ENCODE data around the gene ASTN1.

The ASTN1 gene

DNA sequence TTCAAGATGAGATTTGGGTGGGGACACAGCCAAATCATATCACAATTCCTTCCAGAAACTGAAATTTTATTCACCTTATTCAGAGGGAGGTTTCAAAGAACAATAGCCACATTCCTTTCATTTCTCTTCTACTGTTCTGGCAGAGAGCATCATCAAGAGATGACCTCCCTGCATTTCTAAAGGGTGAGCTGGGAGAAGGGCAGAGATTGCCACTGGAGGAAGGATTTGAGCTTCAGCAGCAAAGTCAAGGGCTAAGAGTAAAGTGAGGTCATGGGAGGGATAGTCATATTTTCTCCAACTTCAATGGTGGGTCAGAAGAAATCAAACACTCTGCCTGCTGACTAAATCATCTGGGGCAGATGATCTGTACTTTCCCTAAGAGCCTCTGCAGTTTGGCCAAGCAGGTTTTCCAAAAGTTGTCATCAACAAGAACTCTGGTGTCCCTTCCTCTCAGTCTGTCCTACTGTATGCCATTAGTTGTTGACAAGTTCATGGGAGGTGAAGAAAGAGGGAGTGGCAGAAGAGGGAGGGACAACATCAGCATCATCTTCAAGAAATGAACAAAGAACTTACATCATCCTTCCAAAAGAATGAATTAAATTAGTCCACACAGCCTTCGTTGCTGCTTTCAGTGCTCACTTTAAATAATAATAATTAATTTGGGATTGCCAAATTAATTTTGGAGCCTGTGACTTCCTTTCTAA lies 298.3 kb downstream of the ASTN1 start:
- no peak for DNase-seq

DNA sequence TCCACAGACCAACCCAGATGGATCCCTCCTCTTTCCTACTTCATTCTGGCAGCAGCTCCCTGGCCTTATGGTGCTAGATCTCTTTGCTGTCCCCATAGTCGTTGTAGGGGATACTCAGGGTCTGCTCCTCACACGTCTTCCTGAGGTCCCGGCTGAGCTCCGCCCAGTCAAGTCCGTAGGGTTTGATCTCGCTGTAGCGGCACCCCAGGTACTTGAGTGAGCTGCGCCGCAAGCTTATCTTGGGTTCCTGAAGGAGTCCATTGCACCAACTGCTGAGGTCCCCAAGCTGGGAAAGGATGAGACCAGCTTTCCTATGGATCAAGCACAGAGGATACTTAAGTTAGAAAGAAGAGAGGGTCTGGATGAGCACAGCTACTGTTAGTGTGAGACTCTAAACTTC lies 300.3 kb downstream of the ASTN1 start:
- no peak for DNase-seq

DNA sequence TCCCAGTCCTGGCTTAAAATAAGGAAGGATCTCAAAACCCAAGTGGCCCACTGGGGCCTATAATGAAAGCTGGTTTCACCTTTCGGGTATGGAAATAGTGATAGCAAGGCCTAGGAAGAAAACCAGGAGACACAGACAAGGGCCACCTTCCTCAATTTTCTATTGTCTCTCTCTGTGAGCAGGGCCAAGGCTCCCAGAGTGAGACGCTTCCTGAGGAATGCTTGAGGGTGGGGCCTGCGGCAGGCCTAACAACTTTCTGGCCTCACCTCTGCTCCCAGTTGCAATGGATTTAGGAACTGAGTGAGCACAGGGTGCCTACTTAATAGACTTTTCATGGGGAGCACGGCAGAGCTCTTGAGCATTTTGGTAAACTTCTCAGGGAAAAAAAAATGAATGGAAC lies 300.9 kb downstream of the ASTN1 start:
- DNase-seq, result no peak

DNA sequence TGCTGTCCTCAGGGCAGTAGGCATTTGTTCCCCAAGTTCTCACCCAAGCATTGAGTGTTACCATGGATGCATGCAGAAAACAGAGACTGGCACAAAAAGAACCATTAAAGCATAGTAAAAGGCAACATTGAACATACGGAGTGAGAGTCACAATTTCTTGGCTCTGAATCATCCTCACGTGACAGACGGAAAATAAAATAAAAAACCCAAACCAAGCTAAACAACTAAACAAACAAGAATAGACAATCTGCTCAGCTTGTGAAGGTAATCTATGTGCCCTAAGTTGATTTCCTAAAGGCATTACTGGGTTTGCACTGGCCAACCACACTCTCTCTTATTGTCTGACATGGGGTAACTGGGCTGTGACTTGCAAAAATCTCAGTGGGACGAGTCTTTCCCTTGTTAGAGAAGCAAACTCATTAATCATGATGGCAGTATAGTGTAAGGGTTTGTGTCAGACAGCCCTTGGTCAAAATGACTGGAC lies 306.0 kb downstream of the ASTN1 start:
- no peak for DNase-seq

DNA sequence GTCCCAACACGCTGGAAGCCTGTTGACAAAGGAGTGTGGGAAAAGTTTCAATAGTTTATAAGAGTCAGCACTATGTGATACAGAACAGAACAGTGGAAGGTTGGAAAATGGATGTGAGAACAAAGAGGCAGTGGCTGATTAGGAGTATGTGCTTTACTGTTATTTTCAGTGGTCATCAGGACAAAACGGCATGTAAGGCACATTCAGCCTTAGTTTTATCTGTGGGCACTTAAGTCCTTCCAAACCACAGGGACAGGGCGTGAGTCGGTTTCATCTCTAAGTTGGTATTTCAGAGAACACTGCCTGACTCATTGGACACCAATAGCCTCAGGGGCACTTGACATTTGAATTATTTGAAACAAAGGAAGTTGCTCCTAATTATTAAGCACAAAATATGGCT lies 306.9 kb downstream of the ASTN1 start:
- no peak for DNase-seq

DNA sequence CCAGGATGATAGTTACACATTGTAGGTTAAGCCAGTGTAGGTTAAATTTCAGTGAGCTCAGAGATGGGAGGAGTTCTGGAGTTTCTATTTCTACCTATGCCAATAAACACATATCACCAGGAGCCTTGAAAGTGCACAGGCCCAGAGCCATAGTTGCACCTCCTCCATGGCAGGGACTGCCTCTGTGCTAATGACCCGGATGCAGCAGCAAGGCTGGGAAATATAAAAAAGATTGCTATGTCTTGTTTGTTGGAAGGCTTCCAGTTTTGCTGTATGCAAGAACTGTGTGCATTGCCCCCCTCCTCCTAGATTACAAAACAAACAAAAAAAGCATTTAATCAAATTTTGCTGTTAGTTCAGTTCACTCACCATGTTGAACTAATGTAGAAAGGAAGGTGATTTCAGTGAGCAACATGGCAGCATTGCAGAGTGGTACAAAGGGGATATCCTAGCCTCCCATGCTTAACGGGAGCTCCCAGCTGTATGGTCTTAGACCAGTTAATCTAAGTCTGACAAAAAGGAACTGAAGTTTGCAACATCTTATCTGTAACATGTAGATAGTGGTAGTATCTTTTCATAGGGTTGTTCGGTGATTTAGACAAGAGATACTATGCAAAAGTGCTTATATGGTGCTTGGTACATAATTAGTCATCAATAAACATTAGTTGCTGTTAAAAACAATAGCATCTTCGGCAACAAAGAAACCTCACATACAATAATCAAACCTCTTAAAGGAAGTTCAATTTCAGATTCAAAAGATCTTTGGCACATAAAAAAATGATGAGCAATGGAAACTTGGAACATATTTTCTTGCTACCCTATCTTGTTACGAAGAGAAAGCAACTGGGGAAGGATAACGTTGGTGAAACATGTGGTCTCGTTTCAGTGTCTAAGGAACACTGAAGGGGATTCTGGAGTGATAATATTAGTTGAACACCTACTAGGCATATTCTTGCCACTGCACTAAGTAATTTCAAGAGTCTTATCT lies 309.5 kb downstream of the ASTN1 start:
- DNase-seq, result no peak

DNA sequence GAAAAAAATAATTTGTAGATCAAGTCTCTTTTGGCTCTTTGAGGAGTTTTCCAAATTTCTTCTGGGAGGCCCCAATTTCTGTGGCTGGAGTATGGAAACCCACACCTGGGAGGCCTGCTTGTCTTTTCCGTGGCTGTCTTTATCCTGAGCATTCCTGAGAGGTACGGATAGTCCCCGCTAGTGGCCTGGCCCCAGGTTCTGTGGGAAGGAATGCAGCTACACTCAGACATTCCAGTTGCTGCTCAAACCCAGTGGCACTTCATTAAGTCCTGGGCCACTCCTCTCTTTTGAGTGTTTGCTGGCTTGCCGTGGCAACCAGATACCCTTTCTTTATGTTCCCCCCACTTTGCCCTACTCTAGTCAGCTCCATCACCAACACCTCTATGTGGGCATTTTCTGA lies 310.4 kb downstream of the ASTN1 start:
- DNase-seq, result no peak

DNA sequence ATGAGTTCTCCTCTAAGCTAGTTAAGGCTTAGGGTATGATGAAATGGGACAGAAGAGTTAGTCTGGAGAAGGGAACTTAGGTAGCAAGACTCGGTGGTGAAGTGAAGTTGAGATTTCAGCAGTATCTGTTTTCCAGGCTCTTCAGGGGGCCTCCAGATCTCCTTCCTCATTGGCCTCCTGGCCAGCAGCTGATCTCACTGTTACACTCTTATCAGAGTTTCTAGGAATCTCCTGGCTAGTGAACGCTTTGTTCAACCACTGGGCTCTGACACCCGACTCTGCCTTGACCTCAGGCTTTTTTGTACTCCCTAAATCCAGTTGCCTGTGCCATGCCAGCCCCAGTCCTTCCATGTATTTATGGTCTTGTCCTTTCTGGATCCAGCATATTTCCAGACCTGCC lies 311.0 kb downstream of the ASTN1 start:
- no peak for DNase-seq

DNA sequence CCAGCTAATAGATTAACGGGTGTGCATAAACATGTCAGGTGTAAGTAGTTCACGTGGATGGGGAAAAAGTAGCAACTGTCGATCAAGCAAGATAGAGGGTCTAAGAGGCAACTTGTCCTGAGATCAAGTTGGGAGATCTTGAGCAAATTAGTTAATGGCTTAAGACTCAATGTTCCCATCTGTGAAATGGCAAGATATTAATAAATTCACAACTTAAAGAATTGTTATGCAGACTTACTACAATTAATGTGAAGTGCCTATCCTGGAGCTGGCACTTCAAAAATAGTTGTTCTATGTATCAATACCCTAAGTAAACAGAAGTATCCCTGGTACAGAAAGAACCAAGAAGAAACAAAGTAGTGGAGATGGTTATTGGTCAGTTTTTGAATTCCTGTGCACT lies 312.4 kb downstream of the ASTN1 start:
- DNase-seq, result no peak

DNA sequence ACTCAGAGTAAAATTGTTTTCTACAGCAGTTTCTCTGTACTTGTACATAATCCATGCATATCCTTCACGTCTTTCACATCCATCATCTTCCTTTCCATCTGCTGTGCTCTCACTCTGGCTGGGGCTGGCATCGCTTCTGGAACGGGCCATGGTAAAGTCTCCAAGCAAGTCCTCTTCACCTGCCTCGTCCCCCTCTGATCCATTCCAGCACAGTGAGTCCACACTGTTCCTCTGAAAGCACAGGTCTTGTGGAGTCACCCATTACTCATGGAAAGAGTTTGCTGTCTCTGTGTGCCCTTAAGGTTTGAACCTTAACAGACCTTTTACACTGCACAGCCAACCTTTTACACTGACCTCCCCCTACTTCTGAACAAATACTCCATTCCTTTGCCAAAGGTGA lies 313.6 kb downstream of the ASTN1 start:
- no peak for DNase-seq

DNA sequence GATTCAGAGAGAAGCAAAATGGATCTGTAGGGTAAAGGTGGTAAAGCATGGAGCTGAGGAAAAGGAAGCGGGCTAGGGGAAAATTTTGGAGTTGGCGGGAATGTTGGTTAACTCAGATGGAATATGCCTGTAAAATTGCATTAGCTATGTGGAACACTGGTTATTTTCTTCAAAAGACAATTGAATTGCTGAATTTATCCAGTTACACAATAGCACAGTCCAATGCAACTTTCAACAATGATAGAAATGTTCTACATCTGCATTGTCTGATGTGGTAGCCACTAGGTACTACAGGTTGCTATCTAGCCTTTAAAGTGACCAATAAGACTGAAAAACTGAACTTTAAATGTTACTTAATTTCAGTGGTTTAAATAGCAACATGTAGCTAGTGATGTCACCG lies 315.2 kb downstream of the ASTN1 start:
- DNase-seq, result no peak

DNA sequence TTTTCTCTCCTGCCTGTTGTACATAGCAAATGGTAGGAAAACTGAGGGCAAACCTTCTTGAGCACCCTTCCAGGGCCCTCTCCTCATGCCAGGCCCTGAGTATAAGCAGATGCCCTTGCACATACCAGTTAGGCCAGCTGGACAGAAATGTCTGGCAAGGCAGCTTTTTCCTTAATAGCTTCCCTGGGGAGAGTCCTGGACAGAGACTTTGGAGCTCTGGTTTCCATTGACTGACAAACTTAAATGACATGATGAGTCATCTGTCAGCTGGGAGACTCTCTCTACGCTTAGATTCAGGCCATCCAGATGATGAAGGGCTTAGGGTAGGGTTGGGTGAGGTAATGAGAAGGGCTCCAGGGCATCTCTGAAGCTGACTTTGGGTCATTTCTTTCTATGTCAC lies 317.5 kb downstream of the ASTN1 start:
- no peak for DNase-seq

DNA sequence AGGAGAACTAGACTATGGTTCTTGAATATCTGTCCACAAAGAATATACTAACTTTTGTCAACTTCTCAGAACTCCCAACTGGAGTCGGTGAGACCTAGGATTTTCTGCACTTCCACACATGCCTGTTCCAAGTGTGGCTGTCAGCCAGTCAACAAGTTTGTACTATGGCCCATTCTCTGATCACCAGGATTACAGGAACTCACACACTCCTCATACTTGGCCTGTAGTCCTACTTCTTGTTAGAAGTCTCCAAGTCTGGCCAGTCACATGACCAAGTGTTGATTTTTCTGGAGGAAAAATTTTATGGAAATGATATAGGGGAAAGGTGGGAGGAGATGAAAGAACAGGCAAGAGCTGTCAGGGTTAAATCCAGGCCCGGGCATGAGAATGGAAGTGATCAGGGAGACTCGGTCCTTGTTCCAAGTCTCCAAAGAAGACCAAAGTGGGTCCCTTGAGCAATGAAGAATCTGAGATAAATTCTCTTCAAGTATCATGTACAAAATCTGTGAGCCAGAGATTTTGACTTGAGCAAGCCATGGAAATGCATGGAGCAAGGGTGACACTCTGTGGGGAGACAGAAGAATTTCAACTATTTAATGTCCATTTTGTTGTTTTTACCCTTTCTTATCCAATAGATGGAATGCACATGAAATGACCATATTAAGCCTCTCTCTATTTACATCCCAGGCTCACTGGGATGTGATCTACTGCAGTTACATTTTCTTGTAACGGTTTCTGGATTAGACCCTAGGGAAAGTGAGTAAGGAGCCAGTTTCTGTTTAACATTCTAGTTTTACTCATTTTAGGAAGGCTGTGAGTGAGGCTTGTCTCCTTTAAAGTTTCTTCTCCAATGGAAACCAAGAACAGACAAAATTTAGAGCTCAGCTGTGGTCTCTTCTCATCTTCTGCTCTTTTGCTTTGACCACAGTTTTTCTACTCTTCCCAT lies 320.9 kb downstream of the ASTN1 start:
- DNase-seq, result no peak

DNA sequence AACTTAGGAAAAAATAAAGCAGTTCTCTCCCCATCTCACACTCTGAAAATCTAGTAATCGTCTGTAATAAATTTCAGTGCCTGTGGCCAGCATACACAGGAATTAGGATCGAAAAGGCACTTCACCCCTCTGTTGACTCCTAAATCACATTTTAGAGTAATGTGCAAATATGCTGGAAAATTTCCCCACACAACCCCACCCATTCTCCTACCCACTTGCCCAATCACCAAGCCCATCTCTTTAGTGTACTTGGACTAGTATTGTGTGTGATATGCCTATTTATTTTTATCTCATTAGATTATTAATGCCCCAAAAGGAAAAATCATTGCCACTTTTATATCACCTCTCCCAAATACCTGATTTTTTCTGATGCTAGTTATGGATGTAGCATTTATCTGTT lies 323.3 kb downstream of the ASTN1 start:
- no peak for DNase-seq

DNA sequence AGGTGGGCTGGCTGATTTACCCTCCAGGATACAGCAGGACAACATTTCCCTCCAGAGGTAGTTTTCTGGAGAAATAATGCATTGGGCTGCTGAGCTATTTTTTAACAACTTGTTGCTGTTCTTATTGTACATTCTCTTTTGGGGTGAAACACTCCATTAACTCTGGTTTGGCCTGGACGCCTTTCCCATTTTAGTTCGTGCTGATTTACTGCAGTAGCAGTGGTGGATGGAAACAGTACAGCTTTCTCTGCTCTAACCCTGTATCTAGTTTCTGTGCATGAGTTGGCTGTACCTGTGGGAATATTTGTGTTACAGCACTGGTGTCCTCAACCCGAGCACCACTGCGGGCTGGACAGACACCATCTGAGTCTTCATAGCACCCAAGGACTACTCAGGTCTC lies 325.3 kb downstream of the ASTN1 start:
- no peak for DNase-seq

DNA sequence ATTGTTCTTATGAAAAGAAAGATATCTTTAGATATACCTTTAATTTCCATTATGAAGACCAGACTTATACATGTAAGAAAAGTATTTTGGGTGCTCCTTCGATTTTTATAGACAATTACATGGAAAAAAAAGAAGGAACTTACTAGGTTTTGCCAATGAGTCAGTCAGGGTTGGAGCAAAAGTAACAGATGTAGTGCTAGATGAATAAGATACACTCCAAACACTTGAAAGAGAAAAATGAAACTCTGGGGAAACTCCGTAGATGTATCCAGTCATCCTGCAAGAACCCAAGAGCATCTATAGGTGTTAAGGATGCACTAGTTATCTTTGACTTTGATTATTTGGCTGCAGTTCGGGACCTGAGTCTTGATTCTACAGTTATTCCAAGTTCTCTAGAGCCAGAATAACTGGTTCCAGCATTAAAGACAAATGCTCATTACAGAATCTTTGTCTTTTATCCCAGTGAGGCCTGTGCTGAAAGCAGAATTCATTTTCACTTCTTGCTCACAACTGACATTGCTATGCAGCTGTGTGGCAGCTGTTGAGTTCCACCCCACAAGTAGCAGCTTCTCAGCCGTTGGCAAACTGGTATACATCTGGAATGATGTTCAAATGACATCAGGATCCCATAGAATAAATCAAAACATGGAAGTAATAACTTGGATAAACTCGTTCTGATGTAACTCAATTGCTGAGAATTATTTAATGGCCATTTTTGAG lies 326.1 kb downstream of the ASTN1 start:
- DNase-seq, result no peak

DNA sequence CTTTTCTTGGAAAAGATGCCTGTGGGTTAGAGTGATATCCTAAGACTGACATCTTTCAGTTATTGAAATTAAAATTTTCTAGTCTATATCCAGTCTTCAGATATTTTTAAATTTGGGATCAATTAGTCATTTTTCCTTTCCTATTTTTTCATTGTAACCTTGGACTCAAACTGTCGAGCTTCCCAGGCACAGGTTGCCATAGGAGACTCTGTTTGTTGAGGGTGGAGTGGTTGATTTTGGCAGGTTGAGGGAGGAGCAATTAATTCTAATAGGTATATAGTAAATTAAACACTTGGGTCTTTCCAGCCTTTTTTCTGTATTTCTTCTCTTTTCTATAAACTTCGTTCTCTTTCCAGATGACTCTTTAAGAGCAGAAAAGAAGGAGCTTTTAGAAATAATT lies 326.8 kb downstream of the ASTN1 start:
- DNase-seq, result no peak

DNA sequence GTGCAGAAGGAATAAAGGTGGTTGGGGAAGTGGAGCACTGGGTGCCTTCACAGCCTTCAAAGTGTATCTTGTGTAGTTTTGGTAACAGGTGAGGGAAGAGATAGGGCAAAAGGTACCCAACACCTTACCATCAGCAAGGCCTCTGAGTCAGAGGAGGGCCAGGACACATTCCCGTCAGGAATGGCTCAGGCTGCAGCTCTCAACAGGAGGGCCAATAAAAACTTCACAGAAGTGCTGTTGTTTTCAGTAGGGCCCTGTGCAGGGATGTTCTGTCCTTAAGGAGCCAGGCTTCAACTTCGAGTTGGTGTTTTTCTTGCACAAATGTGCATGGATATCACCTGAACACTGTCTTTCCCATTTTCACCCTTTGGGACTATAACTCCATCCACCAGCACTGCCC lies 333.4 kb downstream of the ASTN1 start:
- DNase-seq, result no peak

DNA sequence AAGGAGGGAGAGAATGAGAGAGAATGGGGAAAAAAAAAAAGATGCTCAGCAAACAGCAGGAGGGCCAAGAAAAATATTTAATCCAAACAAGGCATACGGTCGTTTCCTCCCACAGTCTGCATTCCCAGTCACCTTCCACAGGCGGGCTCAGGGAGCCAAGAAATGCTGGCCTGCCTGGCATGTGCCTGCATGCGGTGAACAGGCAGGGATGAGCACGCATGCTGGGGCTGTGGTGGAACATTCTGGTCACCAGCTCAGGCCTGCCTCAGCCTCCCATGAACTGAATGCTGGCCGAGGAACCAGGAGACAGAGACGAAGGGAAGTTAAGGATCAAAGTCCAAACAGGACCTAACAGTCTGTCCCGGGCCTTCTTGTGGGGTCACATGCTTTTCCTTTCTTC lies 335.3 kb downstream of the ASTN1 start:
- no peak for DNase-seq

DNA sequence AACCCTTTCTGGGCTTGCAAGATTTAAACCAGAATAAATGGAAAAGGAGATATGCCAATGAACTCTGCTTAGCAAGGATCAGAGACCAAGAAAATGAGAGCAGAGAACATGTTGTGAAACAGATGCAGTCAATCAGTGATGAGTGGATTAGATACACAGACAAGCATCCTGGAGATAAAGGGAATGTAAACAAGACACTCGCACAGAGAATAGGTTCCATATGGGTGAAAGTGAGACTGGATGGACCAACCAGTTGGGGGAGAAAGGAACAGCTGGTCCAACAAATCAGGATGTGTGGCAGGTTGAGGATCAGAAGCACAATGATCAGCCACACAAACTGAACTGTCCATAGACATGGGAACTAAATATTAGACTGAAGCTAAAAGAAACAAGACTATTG lies 338.2 kb downstream of the ASTN1 start:
- DNase-seq, result no peak

DNA sequence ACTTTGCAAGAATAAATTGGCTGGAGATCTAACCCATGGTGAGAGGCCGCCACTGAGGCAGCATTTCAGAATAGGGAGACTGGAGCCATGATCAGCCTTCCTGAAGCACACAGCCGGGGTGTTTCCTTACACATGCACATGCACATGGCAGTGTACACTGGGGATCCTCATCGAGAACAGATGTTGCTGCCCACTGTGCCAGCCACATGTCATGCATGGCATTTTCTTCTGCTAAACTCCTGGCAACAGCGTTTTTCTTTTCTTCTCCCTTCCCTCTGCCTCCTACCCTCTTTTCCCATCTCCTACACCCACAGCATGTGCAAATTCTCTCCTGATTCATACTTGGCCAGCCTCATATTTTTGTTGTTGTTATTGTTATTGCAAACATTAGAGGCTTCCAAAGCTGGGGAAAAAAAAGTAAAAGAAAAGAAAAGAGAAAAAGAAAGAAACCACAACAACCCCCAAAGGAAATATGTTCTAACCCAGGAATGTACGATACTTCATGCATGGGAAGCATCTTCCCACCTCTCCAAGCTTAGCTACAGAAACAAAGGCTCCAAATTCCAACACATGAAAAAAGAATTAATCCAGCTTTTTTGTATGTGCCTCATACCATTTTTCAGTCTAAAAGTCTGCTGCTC lies 344.0 kb downstream of the ASTN1 start:
- no peak for DNase-seq

DNA sequence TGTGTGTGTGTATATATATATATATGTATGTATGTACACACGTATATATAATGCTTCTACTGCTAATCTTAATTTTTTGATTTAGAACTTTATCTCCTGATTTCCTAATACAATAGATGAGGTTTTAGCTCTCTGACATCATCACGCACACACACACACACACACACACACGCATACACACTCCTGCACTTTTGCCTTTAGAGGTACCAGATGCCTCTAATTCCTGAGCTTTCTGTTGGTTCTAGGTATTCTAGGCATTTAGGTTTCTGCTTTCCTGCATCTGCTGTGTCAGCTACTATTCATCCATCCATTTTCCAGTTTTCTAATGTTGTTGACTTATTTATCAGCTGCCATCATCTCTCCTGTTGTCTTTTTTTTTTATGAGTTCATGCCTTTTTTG lies 348.3 kb downstream of the ASTN1 start:
- DNase-seq, result no peak

Measured in activated T-cell treated with anti-CD3 and anti-CD28 coated beads, Interleukin-2, amount 50 U/mL, for 48 hours (primary cell).